Motor neuron (in vitro differentiated cells): ENCODE data around the gene FLRT2. TPM values are rescaled to one million over a fixed set of nuclear protein-coding genes. Genes with fewer than 3 reads are reported as not detected.

ENCODE experiments used
- ATAC-seq, 8 experiments: fragments of 200-7000 bp; cut with Tn5 transposase; replicated peaks in 6 of 8; 2 replicates each; pipeline ENCODE4 v1.8.0; 2021; ENCODE audit warnings: mild to moderate bottlenecking in 8 of 8, moderate library complexity in 8 of 8
- H3K27ac ChIP-seq, 2 donors: fragments of 250-450 bp; sonication (Bioruptor Pico); 2 replicates each; pipeline ENCODE4 v1.9.0; 2021; ENCODE audit warnings: antibody characterized with exemption in 2 of 2, mild to moderate bottlenecking in 2 of 2, moderate library complexity in 1 of 2
- H3K4me1 ChIP-seq, 2 donors: fragments of 250-450 bp; sonication (Bioruptor Pico); replicated peaks in 1 of 2; 2 replicates each; pipeline ENCODE4 v1.6.1; 2021; ENCODE audit warnings: antibody characterized with exemption in 2 of 2, mild to moderate bottlenecking in 2 of 2, moderate library complexity in 1 of 2
- H3K4me3 ChIP-seq, 5 donors: fragments of 250-450 bp; sonication (Bioruptor Pico); 2 replicates each; pipeline ENCODE4 v1.9.0; 2021; ENCODE audit warnings: antibody characterized with exemption in 5 of 5, mild to moderate bottlenecking in 5 of 5, moderate library complexity in 4 of 5
- whole genome bisulfite sequencing, 10 experiments: fragments of 450-650 bp; shearing (Covaris generic); methylation state at CpG; one replicate each; pipeline ENCODE4 v1.0.0; 2022; 5-methylcytosine and 5-hydroxymethylcytosine counted together
- in situ Hi-C, 9 experiments: fragments of 400-800 bp; cut with MboI; loops; one replicate each; pipeline ENCODE4 v1.15.0; 2021; ENCODE audit warnings: low sequenced_read_pairs in 9 of 9, low pct_unique_long_range_greater_than_20kb in 2 of 9; ENCODE audit not compliant: unreplicated experiment in 9 of 9
- total RNA-seq, 8 experiments: library from RNA; unstranded; fragments of 300-600 nt; gene quantifications; 2 replicates each; pipeline versions ENCODE4 v1.2.3 to v1.2.4, GENCODE V29; 2022

FLRT2 gene
- total RNA-seq, 8 experiments from 2014 or later: 2.6 to 164 (median 12.1) TPM

- no peaks in the 10 kb centered on the region for H3K4me1 ChIP-seq
- H3K4me3 ChIP-seq: no peak overlapping the region
- no peak overlapping the region for H3K27ac ChIP-seq
- in situ Hi-C loops: no loop called here
- no peak for ATAC-seq
Measured at GRCh38 chr14:85590784-85591183, 60.8 kb downstream of the FLRT2 start.

- WGBS, 10 experiments: 60 to 100% (median 95%) methylated on average over 1 to 3 of the region's 3 CpGs; no CpG with 5 or more reads in 6 of the 10 experiments
- in situ Hi-C loops: no loop called here
- ATAC-seq: no peak
Measured at GRCh38 chr14:85594217-85594616, 64.3 kb downstream of the FLRT2 start.

DNA sequence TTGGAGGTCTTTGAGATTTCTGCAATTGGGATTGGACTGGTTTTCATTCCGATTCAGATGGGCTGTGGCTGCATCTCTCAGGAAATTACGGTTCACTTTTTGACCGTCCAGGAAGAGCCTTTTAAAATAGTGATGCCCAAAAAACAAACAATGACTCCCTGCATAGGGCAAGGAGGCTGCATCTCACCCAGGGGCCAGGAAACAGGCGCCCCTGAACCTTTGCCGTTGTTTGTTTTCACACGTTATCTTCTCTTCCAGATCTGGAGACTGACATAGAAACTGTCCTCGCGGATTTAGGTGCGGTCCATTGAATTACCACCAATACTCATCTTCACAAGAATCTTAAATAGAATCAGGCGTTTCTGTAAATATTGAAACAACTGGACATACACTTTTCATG, 66.0 kb downstream of the FLRT2 start:
- Histone ChIP-seq H3K4me3 (no peak overlapping the region), H3K27ac (no peak overlapping the region), H3K4me1 (peaks cover 0 to under 1% of the 10 kb centered on the region in 2 donors)
- 60 to 100% (median 94%) methylated on average over 1 to 10 of the region's 10 CpGs for WGBS, 10 experiments
- in situ Hi-C loops: no loop called here
- ATAC-seq: no peak

More at GRCh38 chr14:85594217-85594616, 64.3 kb downstream of the FLRT2 start:
- H3K27ac ChIP-seq: no peak overlapping the region
- H3K4me3 ChIP-seq: no peak overlapping the region
- H3K4me1 ChIP-seq: no peaks in the 10 kb centered on the region

DNA sequence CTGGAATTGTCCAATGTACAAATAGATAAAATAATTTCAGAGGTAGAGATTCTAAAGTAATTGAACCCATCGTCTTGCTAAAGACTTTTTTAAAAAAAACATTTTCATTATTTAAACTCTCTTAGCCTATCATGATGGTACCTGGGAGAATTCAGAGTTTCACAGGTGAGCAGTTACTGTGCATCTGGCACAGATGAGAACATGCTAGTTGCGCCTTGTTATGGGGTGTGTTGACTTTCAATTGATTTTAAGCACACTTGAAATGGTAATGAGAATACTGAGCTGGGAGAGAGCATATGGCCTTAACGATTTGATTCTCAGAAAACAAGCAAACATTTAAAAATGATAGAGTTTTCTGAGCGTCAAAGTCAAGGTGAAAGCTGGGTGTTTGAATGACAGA, 66.6 kb downstream of the FLRT2 start:
- in situ Hi-C loops: no loop called here
- WGBS, 10 experiments: 86 to 100% (median 91%) methylated on average over 2 to 4 of the region's 4 CpGs
- Histone ChIP-seq H3K4me1 (peaks cover 0 to 4% of the 10 kb centered on the region in 2 donors), H3K4me3 (no peak overlapping the region), H3K27ac (no peak overlapping the region)
- no peak for ATAC-seq

- no peak for ATAC-seq
- WGBS, 10 experiments: 72 to 100% (median 92%) methylated on average over 1 to 3 of the region's 3 CpGs; no CpG with 5 or more reads in 4 of the 10 experiments
- in situ Hi-C loops: no loop called here
- Histone ChIP-seq H3K4me3 (no peak overlapping the region), H3K4me1 (peaks cover 0 to 9% of the 10 kb centered on the region in 2 donors), H3K27ac (no peak overlapping the region)
Measured at GRCh38 chr14:85597701-85598100, 67.8 kb downstream of the FLRT2 start.

GRCh38 chr14:85599939-85600338, 70.0 kb downstream of the FLRT2 start:
- Histone ChIP-seq H3K4me3 (no peak overlapping the region), H3K27ac (no peak overlapping the region), H3K4me1 (peaks cover 4 to 20% of the 10 kb centered on the region in 2 donors)
- ATAC-seq: peak in 5 of 8 experiments; percentile 50 to 64 (median 59)
- WGBS, 10 experiments: 40 to 100% (median 67%) methylated on average over 1 to 5 of the region's 5 CpGs
- in situ Hi-C loops: no loop called here

GRCh38 chr14:85601246-85601645, 71.3 kb downstream of the FLRT2 start:
- H3K4me3 ChIP-seq: no peak overlapping the region
- H3K4me1 ChIP-seq: peaks cover 5 to 20% of the 10 kb centered on the region in 2 donors
- H3K27ac ChIP-seq: no peak overlapping the region
- peak in 4 of 8 experiments; percentile 24 to 66 (median 33) for ATAC-seq
- in situ Hi-C loops: no loop called here
- WGBS, 10 experiments: 0 to 100% (median 50%) methylated on average over 1 of the region's 1 CpG; no CpG with 5 or more reads in 1 of the 10 experiments

GRCh38 chr14:85601690-85602089, 71.7 kb downstream of the FLRT2 start:
- Histone ChIP-seq H3K4me1 (peaks cover 5 to 20% of the 10 kb centered on the region in 2 donors), H3K4me3 (no peak overlapping the region), H3K27ac (no peak overlapping the region)
- peak in 1 of 8 experiments; percentile 58 for ATAC-seq
- 86 to 100% (median 100%) methylated on average over 1 of the region's 1 CpG; no CpG with 5 or more reads in 5 of the 10 experiments for WGBS, 10 experiments
- in situ Hi-C loops: no loop called here

DNA sequence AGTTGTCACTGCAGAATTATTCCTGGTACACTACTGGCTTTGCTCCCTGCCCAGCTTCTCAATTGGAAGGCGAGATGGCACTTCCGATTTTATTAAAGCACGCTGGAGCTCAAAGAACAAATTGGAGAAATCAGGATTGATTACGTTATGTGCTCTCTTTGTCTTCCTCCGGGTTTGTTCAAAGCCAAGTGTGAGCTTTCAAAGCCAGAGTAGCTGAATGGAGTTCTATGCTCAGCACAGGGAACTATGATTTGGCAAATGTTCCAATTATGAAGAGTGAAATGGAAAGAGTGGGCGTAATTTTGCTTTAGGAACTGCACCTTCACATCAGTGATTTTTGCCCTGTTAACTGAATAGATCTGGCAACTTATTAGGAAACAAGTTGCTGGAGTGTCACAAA, 72.4 kb downstream of the FLRT2 start:
- Histone ChIP-seq H3K4me1 (peaks cover 5 to 20% of the 10 kb centered on the region in 2 donors), H3K4me3 (no peak overlapping the region), H3K27ac (no peak overlapping the region)
- ATAC-seq: no peak
- in situ Hi-C loops: no loop called here
- WGBS, 10 experiments: 60 to 95% (median 86%) methylated on average over 1 to 6 of the region's 6 CpGs; no CpG with 5 or more reads in 1 of the 10 experiments

DNA sequence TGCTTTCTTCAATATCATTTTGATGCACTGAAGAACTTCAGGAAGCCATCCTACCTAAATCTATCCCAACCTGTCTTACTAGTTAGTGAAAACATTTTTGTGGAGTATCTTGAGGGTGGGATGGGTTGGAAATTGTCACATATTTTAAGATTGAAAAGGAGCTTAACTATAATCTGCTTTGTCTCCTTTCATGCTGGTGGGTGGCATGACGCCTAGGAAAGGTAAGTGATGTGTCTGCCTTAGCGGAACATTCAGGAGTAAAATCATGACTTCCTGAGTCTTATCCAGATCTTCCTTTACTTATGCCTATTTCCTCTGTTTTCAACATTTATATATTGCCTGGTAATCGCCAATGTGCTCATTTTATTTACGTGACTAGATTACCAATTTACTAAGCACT, 74.1 kb downstream of the FLRT2 start:
- ATAC-seq: no peak
- Histone ChIP-seq H3K4me3 (no peak overlapping the region), H3K27ac (no peak overlapping the region), H3K4me1 (peaks cover 5 to 20% of the 10 kb centered on the region in 2 donors)
- 86 to 100% (median 100%) methylated on average over 1 to 4 of the region's 4 CpGs for WGBS, 10 experiments
- in situ Hi-C loops: no loop called here

DNA sequence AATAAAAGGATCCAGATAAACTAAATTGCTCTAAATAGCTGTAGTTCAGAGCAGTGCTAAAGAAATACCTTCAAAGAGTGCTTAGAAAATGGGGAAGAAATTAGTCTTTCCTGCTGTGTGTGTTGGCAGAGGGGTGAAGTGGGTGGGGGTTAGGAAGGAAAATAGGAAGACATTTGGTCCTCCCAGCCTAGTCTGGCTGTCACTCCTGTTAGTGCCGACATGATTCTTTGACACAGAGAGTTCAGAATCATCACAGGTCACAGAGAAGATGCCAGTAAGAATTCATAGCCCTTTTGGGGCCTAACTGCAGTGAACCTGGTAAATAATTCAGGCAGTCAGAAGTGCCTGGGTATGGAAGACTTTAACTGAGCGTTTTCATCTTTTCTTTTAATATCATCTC, 74.8 kb downstream of the FLRT2 start:
- Histone ChIP-seq H3K27ac (no peak overlapping the region), H3K4me3 (no peak overlapping the region), H3K4me1 (peaks cover 5 to 20% of the 10 kb centered on the region in 2 donors)
- WGBS, 10 experiments: 20 to 100% (median 67%) methylated on average over 1 to 2 of the region's 2 CpGs; no CpG with 5 or more reads in 3 of the 10 experiments
- ATAC-seq: peak in 1 of 8 experiments; percentile 62
- in situ Hi-C loops: no loop called here

DNA sequence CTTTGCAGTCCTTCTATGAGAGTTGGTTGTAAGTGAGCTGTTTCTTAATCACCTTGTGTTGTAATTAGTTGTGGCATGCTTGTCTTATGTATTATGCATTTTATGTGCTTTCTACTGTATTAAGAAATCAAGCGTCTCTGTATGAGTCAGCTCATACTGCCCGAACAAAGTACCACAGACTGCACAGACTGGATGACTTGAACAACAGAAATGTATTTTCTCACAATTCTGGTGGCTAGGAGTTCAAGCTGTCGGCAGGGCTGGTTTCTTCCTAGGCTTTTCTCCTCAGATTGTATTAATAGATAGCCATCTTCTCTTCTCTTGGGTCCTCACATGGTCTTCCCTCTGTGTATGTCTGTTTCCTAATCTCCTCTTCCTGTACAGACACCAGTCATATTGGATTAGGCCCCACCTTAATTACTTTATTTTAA, 77.7 kb downstream of the FLRT2 start:
- peak in 5 of 8 experiments; percentile 57 to 99 (median 95) for ATAC-seq
- in situ Hi-C loops: no loop called here
- WGBS, 10 experiments: 0 to 100% (median 50%) methylated on average over 1 to 3 of the region's 3 CpGs; no CpG with 5 or more reads in 2 of the 10 experiments

DNA sequence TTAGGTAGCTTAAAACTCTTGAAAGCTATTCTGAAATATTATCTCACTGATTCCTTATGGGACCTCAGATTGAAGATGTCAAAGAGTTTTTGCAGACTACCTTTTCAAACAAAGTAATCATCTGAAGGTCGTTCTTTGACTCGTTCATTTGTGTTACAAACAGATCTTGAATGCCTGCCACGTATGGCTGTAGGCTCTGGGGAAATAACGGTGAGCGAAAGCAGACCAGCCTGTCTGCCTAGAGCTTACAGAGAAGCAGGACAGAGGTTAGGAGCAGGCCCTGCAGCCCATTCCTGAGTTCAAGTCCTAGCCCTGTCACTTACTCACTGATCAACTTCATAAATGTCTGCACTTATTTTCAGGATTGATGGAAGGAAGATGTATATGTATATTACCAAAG, 83.6 kb downstream of the FLRT2 start:
- Histone ChIP-seq H3K4me1 (no peaks in the 10 kb centered on the region), H3K4me3 (no peak overlapping the region), H3K27ac (no peak overlapping the region)
- WGBS, 10 experiments: 81 to 100% (median 92%) methylated on average over 1 to 5 of the region's 5 CpGs; no CpG with 5 or more reads in 3 of the 10 experiments
- ATAC-seq: no peak
- in situ Hi-C loops: no loop called here

More for the DNA sequence above, 77.7 kb downstream of the FLRT2 start:
- no peak overlapping the region for H3K27ac ChIP-seq
- H3K4me1 ChIP-seq: peaks cover 5 to 11% of the 10 kb centered on the region in 2 donors
- no peak overlapping the region for H3K4me3 ChIP-seq

DNA sequence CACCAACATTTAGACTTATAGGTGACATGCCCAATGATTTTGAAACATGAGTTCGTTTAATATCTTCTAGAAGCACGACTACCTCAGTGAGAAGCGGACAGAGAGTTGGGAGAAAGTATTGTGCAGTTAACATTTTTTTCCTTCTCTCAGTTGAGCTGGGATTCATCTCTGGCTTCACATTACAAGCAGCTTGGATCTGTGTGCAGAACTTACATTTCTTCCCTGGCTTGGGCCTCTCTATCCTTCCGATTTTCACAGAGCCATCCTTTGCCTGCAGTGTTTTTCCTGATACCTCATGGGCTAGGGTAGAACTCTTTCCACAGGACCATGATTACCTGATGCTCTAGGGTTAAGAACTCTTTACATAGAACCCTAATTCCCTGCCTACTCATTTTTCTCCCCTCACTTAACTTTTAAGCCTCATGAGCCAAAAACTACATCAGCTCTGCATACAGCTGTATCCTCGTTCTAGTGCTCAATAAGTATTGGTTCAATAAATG, 86.5 kb downstream of the FLRT2 start:
- ATAC-seq: no peak
- H3K4me3 ChIP-seq: no peak overlapping the region
- no peak overlapping the region for H3K27ac ChIP-seq
- in situ Hi-C loops: no loop called here
- 79 to 100% (median 100%) methylated on average over 1 to 5 of the region's 5 CpGs for WGBS, 10 experiments
- no peaks in the 10 kb centered on the region for H3K4me1 ChIP-seq
